GM19467 (cell line): ENCODE measurements around the gene PDE3A.
"Not testable (repeated sequence)": the region's sequence is repeated elsewhere in the genome, so short reads cannot be mapped to it uniquely, and the experiment has no call there.

Experiments
- ATAC-seq: cut with Tn5 transposase; IDR thresholded peaks from one replicate; pipeline ENCODE4 v1.9.1; 2021; ENCODE audit warnings: mild to moderate bottlenecking, moderate library complexity; ENCODE audit not compliant: unreplicated experiment

Gene PDE3A

DNA sequence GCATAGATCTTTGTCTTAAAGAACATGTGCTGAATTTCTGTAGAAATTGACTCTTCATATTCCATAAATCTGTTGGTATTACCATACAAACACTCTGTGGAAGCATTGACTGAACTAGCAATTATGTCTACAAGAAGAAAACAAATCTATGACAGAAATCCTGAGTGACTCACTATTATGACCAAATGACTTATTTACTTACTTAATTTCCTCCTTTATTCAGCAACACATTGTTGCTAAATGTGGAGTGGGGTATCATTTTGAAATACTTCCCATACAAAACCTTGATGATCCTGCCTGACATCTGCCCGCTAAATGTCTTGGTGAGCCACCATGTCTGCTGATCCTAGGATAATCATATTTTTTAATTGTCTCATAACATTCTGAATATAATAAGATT is 227.7 kb downstream of the PDE3A start:
- ATAC-seq: no peak

DNA sequence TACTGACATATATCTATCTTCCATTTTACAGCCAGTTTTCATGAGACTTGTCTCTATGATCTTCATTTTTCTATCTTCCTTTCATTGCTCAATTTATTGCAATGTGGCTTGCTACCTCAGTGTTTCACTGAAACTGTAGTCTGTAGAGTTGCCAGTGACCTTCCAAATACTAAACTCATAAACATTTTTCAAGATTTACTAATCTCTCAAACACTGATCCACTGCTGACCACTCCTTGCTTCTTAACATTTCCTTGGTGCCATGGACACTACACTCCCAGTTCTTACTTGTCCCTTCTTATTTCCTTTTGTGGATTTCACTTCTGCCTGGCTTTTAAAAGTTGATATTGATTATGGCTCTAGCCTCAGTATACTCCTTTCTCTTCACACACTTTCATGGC is 231.4 kb downstream of the PDE3A start:
- no peak for ATAC-seq

DNA sequence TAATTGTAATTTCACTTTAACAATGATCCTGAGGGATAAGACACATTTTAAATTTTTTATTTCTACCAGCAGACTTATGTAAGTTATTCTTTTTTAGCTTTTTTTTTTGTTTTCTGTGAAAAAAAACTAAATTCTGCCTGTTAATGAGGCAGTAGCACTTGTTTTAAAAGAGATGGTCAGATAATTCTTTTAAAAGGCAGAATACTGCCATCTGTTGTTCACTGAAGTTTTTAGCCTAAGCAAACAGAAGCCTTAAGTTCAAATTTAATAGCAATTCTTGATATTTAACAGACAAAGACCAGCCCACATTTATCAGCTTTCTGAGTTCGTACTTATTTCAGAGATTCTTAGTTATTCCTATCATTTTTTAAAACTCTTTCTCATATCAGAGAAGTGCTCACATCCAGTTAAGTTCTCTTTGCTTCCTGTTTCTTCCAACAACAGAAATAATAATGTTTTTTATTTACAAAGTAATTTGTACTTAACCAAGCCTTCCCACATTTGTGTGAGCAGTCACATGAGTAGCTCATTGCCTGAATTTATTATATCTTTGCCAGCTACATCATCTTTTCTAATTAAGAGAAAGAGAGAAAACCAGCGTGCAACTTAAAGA is 233.4 kb downstream of the PDE3A start:
- ATAC-seq: no peak

DNA sequence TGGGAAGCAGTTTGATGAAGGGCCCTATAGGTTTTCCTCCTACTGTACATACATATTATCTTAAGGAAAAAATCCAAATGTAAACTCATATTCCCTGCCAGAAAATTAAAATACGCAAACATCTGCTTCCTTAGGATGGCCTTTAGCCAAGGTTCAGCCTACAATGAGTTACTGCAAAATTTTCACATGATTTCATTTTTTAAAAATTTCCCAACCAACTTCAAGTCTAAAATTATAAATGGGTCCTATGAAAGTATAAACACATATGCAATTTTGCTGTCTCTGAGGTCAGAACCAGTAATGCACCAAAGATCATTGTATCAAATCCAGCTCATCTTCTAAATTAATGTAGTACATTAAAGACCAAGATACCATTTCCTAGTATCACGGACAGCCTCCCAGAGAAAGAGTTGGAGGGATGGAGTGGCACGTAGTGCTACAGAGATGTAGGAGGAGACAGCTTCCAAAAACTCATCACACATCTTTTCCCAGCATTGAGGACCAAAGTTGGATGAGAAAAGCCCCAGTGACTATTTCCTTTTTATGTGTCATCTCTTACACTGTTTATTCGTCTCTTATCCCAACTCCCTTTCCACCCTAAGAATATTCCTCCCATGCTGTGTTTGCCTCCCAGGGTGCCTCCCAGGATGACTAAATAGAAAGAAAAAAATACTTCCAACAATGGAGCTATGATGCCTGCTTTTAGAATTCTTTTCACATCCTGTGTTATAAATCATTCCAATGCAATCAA is 234.5 kb downstream of the PDE3A start:
- no peak for ATAC-seq

GRCh38 chr12:20604408-20605067 is 236.2 kb downstream of the PDE3A start:
- no peak for ATAC-seq

DNA sequence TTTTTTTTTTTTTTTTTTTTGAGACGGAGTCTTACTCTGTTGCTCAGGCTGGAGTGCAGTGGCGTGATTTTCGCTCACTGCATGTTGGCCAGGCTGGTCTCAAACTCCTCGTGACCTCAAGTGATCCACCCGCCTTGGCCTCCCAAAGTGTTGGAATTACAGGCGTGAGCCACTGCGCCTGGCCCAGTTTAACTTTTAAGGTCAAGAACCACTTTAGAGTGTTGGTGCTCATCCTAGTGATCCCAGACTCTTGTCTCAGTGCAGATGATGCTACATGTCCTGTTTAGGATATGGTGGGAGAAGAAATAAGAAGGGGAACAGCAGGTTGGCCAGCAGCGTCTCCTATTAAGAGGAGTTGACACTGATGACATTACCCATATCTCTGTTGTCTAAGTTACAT is 246.7 kb downstream of the PDE3A start:
- ATAC-seq: not testable (repeated sequence)

DNA sequence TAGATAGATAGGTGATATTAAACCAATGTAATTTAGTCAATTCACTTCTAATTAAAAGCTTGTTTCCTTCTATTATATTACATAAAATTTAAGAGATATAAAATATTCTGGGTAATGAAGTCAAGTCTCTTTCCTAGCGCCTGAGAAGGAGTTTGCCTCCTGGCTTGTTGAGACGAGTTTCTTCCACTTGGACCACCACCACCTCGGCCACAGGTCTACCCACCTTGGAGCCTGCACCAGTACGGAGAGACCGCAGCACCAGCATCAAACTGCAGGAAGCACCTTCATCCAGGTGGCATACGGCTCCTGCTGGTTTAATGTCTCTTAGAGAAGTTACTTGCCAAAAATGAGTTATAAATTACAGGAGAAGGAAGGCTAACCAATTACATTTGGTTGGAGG is 247.8 kb downstream of the PDE3A start:
- no peak for ATAC-seq

GRCh38 chr12:20620261-20620660 is 251.9 kb downstream of the PDE3A start:
- ATAC-seq: no peak

DNA sequence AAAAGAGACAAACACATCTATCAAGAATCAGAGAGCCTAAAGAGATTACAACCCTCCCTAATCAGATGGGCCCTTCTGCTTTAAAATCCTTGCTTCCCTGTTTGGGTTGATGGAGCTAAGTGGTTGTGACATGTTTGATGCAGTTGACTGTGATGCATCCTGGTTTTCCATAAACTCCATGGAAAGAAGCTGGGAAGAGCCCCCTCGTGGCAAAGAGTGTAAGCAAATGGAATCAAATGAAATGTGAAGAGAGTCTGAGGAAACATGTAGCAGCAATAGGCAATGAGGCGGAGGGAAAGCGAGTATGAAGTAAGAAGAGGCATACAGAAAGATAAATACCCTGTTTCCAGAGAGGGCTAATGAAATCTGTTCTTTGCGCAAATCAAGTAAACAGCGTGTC is 256.4 kb downstream of the PDE3A start:
- ATAC-seq: no peak

- no peak for ATAC-seq
Observed at GRCh38 chr12:20625531-20625930, 257.2 kb downstream of the PDE3A start.

DNA sequence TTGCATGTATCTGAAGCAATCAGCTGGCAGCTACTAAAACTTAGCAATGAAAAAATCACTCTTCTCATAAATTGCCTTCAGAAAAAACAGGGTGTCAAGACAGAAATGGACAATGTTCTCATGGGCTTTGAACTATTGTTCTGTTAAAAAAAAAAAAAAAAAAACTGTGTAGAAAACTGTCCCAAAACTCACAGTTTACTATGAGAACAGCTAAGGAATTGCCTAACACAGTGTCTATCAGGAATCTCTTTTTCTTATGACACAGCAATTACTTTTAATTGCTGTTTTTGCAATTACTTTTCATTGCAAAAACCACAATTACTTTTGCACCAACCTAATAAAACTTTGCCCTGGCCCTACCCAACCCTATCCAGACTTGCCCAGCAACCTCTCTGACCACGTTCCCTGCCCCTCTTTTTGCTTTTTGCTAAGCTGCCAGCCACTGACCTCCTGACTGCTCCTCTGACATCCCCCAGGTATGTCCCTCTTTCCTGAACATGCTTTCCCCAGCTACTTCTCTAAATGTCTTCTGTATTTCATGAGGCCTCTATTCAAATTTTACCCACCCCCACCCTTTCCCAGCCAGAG is 258.8 kb downstream of the PDE3A start:
- ATAC-seq: no peak

- no peak for ATAC-seq
Observed at GRCh38 chr12:20628226-20628787, 260.0 kb downstream of the PDE3A start.

- no peak for ATAC-seq
Observed at GRCh38 chr12:20628999-20629398, 260.7 kb downstream of the PDE3A start.

GRCh38 chr12:20629414-20630156 is 261.2 kb downstream of the PDE3A start:
- ATAC-seq: no peak

- ATAC-seq: no peak
Observed at GRCh38 chr12:20631711-20632110, 263.4 kb downstream of the PDE3A start.

GRCh38 chr12:20641106-20641505 is 272.8 kb downstream of the PDE3A start:
- ATAC-seq: no peak

DNA sequence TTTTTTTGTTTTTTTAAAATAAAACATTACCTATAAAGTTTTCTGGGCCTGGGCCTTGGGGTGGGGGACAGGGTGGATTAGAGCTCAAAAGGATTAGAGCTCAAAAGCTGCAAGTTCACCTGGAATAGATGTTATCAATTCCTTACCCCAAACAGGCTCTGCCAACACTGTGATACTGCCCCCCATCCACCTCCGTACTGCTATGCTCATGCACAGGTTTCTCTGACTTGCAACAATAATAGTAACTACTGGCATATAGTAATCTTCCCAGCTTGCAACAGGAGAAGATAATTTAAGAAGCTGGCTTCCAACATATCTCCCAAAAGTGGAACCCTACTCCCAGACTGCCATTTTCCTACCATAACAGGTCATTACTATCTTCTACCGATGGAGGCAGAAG is 275.5 kb downstream of the PDE3A start:
- ATAC-seq: no peak

- ATAC-seq: no peak
Observed at GRCh38 chr12:20646239-20646827, 278.0 kb downstream of the PDE3A start.

GRCh38 chr12:20653871-20654270 is 285.5 kb downstream of the PDE3A start:
- ATAC-seq: no peak

DNA sequence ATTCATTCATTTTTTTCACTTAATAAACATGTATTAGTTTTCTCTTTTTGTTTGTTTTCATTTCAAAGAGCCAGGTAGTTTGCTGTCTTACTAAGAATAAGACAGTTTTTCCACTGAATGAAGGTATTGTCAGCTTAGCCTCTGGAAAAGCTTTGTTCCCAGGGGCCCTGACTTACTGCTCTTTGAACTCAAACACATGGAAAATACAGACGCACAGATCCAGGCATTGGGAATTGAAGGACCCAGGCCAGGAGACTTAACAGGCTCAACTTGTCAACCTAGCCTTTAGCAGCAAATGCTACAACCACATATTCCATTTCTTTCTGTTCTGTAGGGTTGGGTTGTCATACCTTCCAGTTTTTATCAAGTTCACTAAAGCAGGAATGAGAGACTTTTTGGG is 288.3 kb downstream of the PDE3A start:
- ATAC-seq: no peak
